Keratinocyte (primary cell): Measurements from ENCODE around the gene ZFR2. TPM values are rescaled to one million over a fixed set of nuclear protein-coding genes. Genes with fewer than 3 reads are reported as not detected.

ENCODE experiments used
- DNase-seq: peaks from one replicate; pipeline ENCODE4 v3.0.0-alpha.2; 2011; ENCODE audit warnings: low read depth, missing footprints, low spot score
- FAIRE-seq: peaks from 2 replicates; lab custom pipeline; 2011; peaks lifted over from hg19 to GRCh38; lab: Jason Lieb, UNC
- H2AFZ ChIP-seq: 2 replicates; pipeline ENCODE4 v1.6.0; 2012; ENCODE audit warnings: low read length, control low read depth, inconsistent platforms; ENCODE audit not compliant: control insufficient read depth
- H3K27ac ChIP-seq: 2 replicates; pipeline ENCODE4 v1.5.1; 2011; ENCODE audit warnings: low read length; ENCODE audit not compliant: control insufficient read depth, insufficient read depth
- H3K27me3 ChIP-seq: 3 replicates; pipeline ENCODE4 v1.6.0; 2011; ENCODE audit warnings: low read length; ENCODE audit not compliant: control insufficient read depth, insufficient read depth; ENCODE audit errors: extremely low read depth
- H3K36me3 ChIP-seq, 2 experiments: 2 replicates in 1 of 2; 3 replicates in 1 of 2; pipeline ENCODE4 v1.5.1; 2011; ENCODE audit warnings: low read length in 2 of 2, mild to moderate bottlenecking in 1 of 2; ENCODE audit not compliant: control insufficient read depth in 2 of 2, insufficient read depth in 2 of 2; ENCODE audit errors: extremely low read depth in 1 of 2
- H3K4me1 ChIP-seq: 3 replicates; pipeline ENCODE4 v1.5.1; 2011; ENCODE audit warnings: low read length; ENCODE audit not compliant: control insufficient read depth, insufficient read depth; ENCODE audit errors: extremely low read depth
- H3K4me2 ChIP-seq: 3 replicates; pipeline ENCODE4 v1.6.0; 2011; ENCODE audit warnings: low read depth, low read length; ENCODE audit not compliant: control insufficient read depth, insufficient read depth; ENCODE audit errors: extremely low read depth
- H3K4me3 ChIP-seq, 3 experiments: fragments of 200-600 bp in 1 of 3; sonication (generic) in 1 of 3; 2 replicates in 2 of 3; 3 replicates in 1 of 3; pipeline ENCODE4 v1.5.1; 2011 to 2016; ENCODE audit warnings: low read length in 3 of 3, mild to moderate bottlenecking in 3 of 3, control low read depth in 2 of 3, inconsistent platforms in 1 of 3, low read depth in 1 of 3, mixed read lengths in 1 of 3, mixed run types in 1 of 3, moderate library complexity in 1 of 3; ENCODE audit not compliant: control insufficient read depth in 2 of 3, insufficient read depth in 2 of 3; ENCODE audit errors: extremely low read depth in 1 of 3
- H3K79me2 ChIP-seq: 2 replicates; pipeline ENCODE4 v1.6.0; 2012; ENCODE audit warnings: low read length; ENCODE audit not compliant: control insufficient read depth, insufficient read depth
- H3K9ac ChIP-seq: 3 replicates; pipeline ENCODE4 v1.6.0; 2011; ENCODE audit warnings: low read length; ENCODE audit not compliant: control insufficient read depth, insufficient read depth; ENCODE audit errors: extremely low read depth
- H3K9me1 ChIP-seq: 3 replicates; pipeline ENCODE4 v1.6.0; 2011; ENCODE audit warnings: low read length; ENCODE audit not compliant: control insufficient read depth, insufficient read depth; ENCODE audit errors: extremely low read depth
- H3K9me3 ChIP-seq: 2 replicates; pipeline ENCODE4 v1.5.1; 2012; ENCODE audit warnings: low read depth, low read length; ENCODE audit not compliant: control insufficient read depth
- H4K20me1 ChIP-seq: 3 replicates; pipeline ENCODE4 v1.6.0; 2011; ENCODE audit warnings: low read length; ENCODE audit not compliant: control insufficient read depth, insufficient read depth; ENCODE audit errors: extremely low read depth
- EZH2 ChIP-seq: IDR thresholded peaks from one replicate; pipeline ENCODE4 v1.6.1; 2012; ENCODE audit warnings: inconsistent platforms, mild to moderate bottlenecking, low read length, moderate library complexity
- dilution Hi-C: fragments of 300-500 bp; cut with MboI; formaldehyde crosslinking; loops from one replicate; pipeline ENCODE4 v1.7.0; 2020; ENCODE audit warnings: low sequenced_read_pairs; ENCODE audit not compliant: extremely low pct_ligation_motif_present
- polyA plus RNA-seq, 5 experiments: library from polyadenylated mRNA; depleted of rRNA in 3 of 5; stranded (reverse) in 3 of 5; stranded (forward) in 1 of 5; unstranded in 1 of 5; fragments of >200 nt; gene quantifications; 1 replicate in 1 of 5; 2 replicates in 3 of 5; 3 replicates in 1 of 5; pipeline versions ENCODE4 v1.2.1 to v1.2.3, GENCODE V29; 2011 to 2012; ENCODE audit warnings: missing spikeins in 2 of 5, low read depth in 1 of 5, low replicate concordance in 1 of 5
- TF ChIP-seq, protein P1 (sequence below), 3 experiments: IDR thresholded peaks in 1 of 3; conservative IDR thresholded peaks in 1 of 3; optimal IDR thresholded peaks in 1 of 3; 2 replicates in 2 of 3; 3 replicates in 1 of 3; pipeline versions ENCODE3 to v1.5.1; 2011; ENCODE audit warnings: low read length in 3 of 3, mild to moderate bottlenecking in 3 of 3, moderate library complexity in 2 of 3, control low read depth in 1 of 3, inconsistent platforms in 1 of 3; ENCODE audit not compliant: insufficient read depth in 2 of 3; ENCODE audit errors: extremely low read depth in 1 of 3

Gene ZFR2
- polyA plus RNA-seq, 1 donor (not counting 4 experiments of a cell fraction or from before 2014, with no cell fraction given): not detected

DNA sequence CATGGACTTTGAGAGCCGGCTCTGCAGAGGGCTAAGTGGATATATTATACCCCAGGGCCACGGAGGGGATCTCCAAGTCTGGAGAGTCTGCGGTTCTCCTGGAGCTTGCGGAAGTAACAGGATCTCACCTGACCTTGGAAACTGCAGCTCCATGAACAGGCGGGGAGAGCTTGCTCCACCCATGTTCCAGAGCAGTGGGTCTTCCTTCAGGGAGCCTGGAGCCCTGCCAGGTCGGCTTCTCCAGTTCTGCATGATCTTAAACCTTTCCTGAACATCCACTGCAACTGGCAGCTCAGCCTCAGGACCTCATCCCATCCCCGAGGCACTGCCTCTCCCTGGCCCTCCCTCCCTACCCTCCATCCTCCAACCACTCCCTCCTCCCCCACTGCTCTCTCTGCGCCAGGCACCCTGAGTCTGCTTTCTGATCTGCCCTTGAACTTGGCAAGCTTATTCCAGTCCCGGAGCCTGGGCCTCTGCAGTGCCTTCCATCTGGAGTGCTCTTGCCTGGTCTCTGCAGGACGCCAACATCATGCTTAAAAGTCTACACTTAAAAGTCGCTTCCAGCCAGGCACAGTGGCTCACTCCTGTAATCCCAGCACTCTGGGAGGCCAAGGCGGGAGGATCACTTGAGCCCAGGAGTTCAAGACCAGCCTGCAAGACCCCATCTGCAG lies 24.8 kb upstream of the ZFR2 start:
- dilution Hi-C loops: no loop called here
- peaks cover 2% of the 10 kb centered on the region for H3K9me3 ChIP-seq
- H3K4me3 ChIP-seq: no peak overlapping the region
- peaks cover 3% of the 10 kb centered on the region for H4K20me1 ChIP-seq
- no peaks in the 10 kb centered on the region for H3K36me3 ChIP-seq
- no peak for TF ChIP-seq EZH2
- TF ChIP-seq, protein P1, sequence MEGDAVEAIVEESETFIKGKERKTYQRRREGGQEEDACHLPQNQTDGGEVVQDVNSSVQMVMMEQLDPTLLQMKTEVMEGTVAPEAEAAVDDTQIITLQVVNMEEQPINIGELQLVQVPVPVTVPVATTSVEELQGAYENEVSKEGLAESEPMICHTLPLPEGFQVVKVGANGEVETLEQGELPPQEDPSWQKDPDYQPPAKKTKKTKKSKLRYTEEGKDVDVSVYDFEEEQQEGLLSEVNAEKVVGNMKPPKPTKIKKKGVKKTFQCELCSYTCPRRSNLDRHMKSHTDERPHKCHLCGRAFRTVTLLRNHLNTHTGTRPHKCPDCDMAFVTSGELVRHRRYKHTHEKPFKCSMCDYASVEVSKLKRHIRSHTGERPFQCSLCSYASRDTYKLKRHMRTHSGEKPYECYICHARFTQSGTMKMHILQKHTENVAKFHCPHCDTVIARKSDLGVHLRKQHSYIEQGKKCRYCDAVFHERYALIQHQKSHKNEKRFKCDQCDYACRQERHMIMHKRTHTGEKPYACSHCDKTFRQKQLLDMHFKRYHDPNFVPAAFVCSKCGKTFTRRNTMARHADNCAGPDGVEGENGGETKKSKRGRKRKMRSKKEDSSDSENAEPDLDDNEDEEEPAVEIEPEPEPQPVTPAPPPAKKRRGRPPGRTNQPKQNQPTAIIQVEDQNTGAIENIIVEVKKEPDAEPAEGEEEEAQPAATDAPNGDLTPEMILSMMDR (optimal IDR thresholded peaks at IDR 0.05 in 1 of 3, IDR thresholded peaks at IDR 0.05 in 1 of 3, conservative IDR thresholded peaks at IDR 0.05 in 1 of 3; ENCODE audit: extremely low read depth in 1 of 3, insufficient read depth in 2 of 3, low read length in 3 of 3): no peak
- H3K27me3 ChIP-seq: no peaks in the 10 kb centered on the region
- no peak overlapping the region for H3K27ac ChIP-seq
- H3K79me2 ChIP-seq: no peaks in the 10 kb centered on the region
- FAIRE-seq (no peak), DNase-seq (no peak)
- no peak overlapping the region for H2AFZ ChIP-seq
- H3K4me1 ChIP-seq: no peaks in the 10 kb centered on the region
- H3K9me1 ChIP-seq: no peaks in the 10 kb centered on the region
- no peak overlapping the region for H3K4me2 ChIP-seq
- H3K9ac ChIP-seq: no peak overlapping the region

- no peak for TF ChIP-seq EZH2
- TF ChIP-seq, protein P1 (optimal IDR thresholded peaks at IDR 0.05 in 1 of 3, IDR thresholded peaks at IDR 0.05 in 1 of 3, conservative IDR thresholded peaks at IDR 0.05 in 1 of 3; ENCODE audit: extremely low read depth in 1 of 3, insufficient read depth in 2 of 3, low read length in 3 of 3): no peak
- Histone ChIP-seq H3K4me3 (no peak overlapping the region), H4K20me1 (peaks cover 3% of the 10 kb centered on the region), H2AFZ (no peak overlapping the region), H3K4me2 (no peak overlapping the region), H3K9me1 (no peaks in the 10 kb centered on the region), H3K9ac (no peak overlapping the region), H3K79me2 (no peaks in the 10 kb centered on the region), H3K4me1 (no peaks in the 10 kb centered on the region), H3K27me3 (no peaks in the 10 kb centered on the region), H3K36me3 (no peaks in the 10 kb centered on the region), H3K9me3 (no peaks in the 10 kb centered on the region), H3K27ac (no peak overlapping the region)
- dilution Hi-C loops: no loop called here
- FAIRE-seq (no peak), DNase-seq (no peak)
Measured at GRCh38 chr19:3890591-3890990, 21.8 kb upstream of the ZFR2 start.
